ENCODE data around the gene FFAR3. TPM values are rescaled to one million over a fixed set of nuclear protein-coding genes. Genes with fewer than 3 reads are reported as not detected.

The FFAR3 gene
- total RNA-seq, 4 donors from 2014 or later: 0.45 TPM; not detected in 3

DNA sequence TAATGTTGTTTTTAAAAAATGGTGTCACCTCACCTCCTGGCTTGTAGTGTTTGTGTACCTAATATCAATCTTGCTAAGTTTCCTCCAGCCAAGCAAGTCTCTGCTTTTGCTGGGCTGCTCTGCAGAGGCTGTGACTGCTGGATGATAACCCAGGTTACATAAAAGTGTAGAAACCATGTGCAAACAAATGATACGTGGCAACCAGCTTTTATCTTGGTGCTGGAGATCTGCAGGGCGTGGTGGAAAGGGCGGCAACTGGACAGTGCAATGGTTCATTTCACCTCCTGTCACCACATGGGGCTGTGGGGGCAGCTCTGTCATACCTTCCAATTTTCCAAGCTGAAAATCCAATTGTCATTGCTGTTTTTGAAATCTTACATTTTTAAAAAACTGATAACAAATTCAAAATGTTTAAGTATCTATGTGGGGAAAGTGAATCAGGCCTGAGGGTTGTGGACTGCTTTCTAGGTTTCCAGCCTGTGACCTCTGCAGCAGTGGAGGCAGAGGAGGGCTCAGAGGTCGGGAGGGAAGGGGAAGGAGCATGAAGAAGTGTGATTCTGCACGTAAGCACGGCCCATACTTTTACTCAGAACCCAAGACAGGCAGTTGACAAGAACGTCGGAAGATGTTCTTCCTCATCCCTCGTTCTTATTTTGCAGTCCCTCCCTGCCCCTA lies 22.3 kb downstream of the FFAR3 start:
- DNase-seq: no peak
- Histone ChIP-seq H3K27ac (no peak overlapping the region), H3K9me3 (no peaks in the 10 kb centered on the region), H3K27me3 (no peaks in the 10 kb centered on the region), H3K4me3 (replicated peaks in 1 of 3) (no peak overlapping the region), H3K36me3 (no peaks in the 10 kb centered on the region), H3K4me1 (peaks cover 0 to 6% of the 10 kb centered on the region in 2 donors)
- intact Hi-C loops (cut with DNase I): no loop called here
- TF ChIP-seq, protein P1, sequence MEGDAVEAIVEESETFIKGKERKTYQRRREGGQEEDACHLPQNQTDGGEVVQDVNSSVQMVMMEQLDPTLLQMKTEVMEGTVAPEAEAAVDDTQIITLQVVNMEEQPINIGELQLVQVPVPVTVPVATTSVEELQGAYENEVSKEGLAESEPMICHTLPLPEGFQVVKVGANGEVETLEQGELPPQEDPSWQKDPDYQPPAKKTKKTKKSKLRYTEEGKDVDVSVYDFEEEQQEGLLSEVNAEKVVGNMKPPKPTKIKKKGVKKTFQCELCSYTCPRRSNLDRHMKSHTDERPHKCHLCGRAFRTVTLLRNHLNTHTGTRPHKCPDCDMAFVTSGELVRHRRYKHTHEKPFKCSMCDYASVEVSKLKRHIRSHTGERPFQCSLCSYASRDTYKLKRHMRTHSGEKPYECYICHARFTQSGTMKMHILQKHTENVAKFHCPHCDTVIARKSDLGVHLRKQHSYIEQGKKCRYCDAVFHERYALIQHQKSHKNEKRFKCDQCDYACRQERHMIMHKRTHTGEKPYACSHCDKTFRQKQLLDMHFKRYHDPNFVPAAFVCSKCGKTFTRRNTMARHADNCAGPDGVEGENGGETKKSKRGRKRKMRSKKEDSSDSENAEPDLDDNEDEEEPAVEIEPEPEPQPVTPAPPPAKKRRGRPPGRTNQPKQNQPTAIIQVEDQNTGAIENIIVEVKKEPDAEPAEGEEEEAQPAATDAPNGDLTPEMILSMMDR (IDR thresholded peaks at IDR 0.05): no peak
- no peak for TF ChIP-seq POLR2A (IDR thresholded peaks at IDR 0.05)
- 72 to 78% methylated on average over 9 of the region's 9 CpGs for WGBS, 2 donors

DNA sequence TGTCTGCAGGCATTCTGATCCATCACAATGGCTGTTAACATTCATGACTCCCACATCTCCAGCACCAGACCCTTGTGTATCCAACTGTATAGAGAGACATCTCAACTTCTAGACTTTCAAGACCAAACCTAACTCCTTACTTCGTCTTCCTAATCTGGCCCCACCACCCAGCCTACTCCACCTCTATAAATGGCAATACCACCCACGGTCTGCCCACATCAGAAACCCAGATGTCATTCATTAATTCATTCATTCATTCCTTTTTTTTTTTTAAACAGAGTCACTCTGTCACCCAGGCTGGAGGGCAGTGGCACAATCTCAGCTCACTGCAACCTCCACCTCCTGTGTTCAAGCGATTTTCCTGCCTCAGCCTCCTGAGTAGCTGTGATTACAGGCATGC lies 23.1 kb downstream of the FFAR3 start:
- no peak for DNase-seq
- TF ChIP-seq, protein P1 (IDR thresholded peaks at IDR 0.05): no peak
- TF ChIP-seq POLR2A (IDR thresholded peaks at IDR 0.05): no peak
- Histone ChIP-seq H3K36me3 (no peaks in the 10 kb centered on the region), H3K9me3 (no peaks in the 10 kb centered on the region), H3K27ac (no peak overlapping the region), H3K4me3 (replicated peaks in 1 of 3) (no peak overlapping the region), H3K4me1 (no peaks in the 10 kb centered on the region), H3K27me3 (no peaks in the 10 kb centered on the region)
- intact Hi-C loops (cut with DNase I): no loop called here
- WGBS, 2 donors: 81 to 84% methylated on average over 3 of the region's 3 CpGs

DNA sequence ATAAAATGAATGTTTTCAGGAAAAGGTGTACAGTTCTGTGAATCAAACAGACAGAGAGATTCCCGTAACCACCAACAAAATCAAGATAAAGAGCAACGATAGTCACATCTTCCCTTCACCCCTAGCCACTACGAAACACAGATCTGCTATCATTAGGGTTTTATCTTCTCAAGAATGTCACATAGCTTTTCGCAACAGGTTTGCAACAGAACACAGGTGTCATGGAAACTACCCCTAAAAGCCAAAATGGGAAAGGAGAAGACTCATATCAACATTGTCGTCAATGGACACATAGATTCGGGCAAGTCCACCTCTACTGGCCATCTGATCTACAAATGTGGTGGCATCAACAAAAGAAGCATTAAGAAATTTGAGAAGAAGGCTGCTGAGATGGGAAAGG lies 23.7 kb downstream of the FFAR3 start:
- Histone ChIP-seq H3K27me3 (no peaks in the 10 kb centered on the region), H3K9me3 (no peaks in the 10 kb centered on the region), H3K27ac (no peak overlapping the region), H3K4me3 (replicated peaks in 1 of 3) (no peak overlapping the region), H3K4me1 (no peaks in the 10 kb centered on the region), H3K36me3 (no peaks in the 10 kb centered on the region)
- no peak for DNase-seq
- WGBS, 2 donors: 94 to 96% methylated on average over 6 of the region's 6 CpGs
- TF ChIP-seq, protein P1 (IDR thresholded peaks at IDR 0.05): no peak
- no peak for TF ChIP-seq POLR2A (IDR thresholded peaks at IDR 0.05)
- intact Hi-C loops (cut with DNase I): no loop called here

DNA sequence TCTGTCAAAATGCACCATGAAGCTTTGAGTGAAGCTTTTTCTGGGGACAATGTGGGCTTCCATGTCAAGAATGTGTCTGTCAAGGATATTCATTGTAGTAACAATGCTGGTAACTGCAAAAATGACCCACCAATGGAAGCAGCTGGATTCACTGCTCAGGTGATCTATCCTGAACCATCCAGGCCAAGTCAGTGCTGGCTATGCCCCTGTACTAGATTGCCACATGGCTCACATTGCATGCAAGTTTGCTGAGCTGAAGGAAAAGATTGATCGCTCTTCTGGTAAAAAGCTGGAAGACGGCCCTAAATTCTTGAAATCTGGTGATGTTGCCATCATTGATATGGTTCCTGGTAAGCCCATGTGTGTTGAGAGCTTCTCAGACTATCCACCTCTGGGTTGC lies 25.3 kb downstream of the FFAR3 start:
- Histone ChIP-seq H3K27me3 (no peaks in the 10 kb centered on the region), H3K4me3 (replicated peaks in 1 of 3) (no peak overlapping the region), H3K36me3 (no peaks in the 10 kb centered on the region), H3K4me1 (peaks cover 1 to 2% of the 10 kb centered on the region in 2 donors), H3K27ac (no peak overlapping the region), H3K9me3 (no peaks in the 10 kb centered on the region)
- no peak for DNase-seq
- intact Hi-C loops (cut with DNase I): no loop called here
- WGBS, 2 donors: 96 to 100% methylated on average over 2 of the region's 2 CpGs
- TF ChIP-seq, protein P1 (IDR thresholded peaks at IDR 0.05): no peak
- no peak for TF ChIP-seq POLR2A (IDR thresholded peaks at IDR 0.05)

DNA sequence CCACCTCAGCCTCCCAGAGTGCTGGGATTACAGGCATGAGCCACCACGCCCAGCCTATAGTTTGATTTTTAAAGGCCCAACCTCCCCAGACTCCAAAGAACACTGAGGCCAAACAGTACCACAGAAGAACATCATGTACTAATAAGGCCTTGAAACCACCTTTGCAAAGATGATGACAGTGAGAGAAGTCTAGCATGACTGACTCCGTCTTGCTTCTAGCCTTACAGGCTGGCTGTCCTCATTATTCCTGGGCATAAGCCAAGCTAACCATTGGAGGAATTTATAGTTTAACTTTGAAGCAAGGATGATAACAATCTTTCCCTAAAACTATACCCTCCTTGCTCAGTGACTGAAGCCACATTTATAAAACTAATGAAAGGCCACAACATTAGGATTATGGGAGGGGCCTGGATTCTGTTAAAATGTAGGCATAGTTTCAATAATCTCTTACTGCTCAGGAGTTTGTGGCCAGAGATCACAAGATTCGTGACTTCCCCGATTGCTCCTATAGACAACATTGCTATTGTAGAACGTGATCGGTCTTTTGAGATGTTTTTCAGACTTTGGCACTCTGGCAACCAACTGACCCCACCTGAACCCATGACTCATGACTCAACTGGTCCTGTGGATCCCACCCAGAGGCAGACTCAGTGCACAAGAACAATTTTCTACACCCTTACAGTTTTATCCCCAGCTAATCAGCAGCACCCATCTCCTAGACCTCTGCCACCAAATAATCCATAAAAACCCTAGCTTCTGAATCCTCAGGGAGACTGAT lies 30.2 kb downstream of the FFAR3 start:
- Histone ChIP-seq H3K4me3 (replicated peaks in 1 of 3) (no peak overlapping the region), H3K27ac (peak overlapping the region in 1 of 3 donors; percentile 15), H3K9me3 (no peaks in the 10 kb centered on the region), H3K4me1 (peaks cover 10 to 16% of the 10 kb centered on the region in 2 donors), H3K36me3 (no peaks in the 10 kb centered on the region), H3K27me3 (no peaks in the 10 kb centered on the region)
- WGBS, 2 donors: 73 to 89% methylated on average over 6 of the region's 6 CpGs
- TF ChIP-seq, protein P1 (IDR thresholded peaks at IDR 0.05): no peak
- no peak for TF ChIP-seq POLR2A (IDR thresholded peaks at IDR 0.05)
- DNase-seq: peak in 1 of 2 donors; percentile 3
- intact Hi-C loops (cut with DNase I): no loop called here
